Hematopoietic multipotent progenitor cell (in vitro differentiated cells): ENCODE results near the gene MTERF4. TPM values are rescaled to one million over a fixed set of nuclear protein-coding genes. Genes with fewer than 3 reads are reported as not detected.
A peak's percentile ranks its signal among the peaks of the same experiment; 100 is the strongest.

Experiments used
- DNase-seq, 3 donors: peaks; one replicate each; pipeline ENCODE4 v3.0.0-alpha.2; 2011 to 2015; ENCODE audit warnings: low read depth in 2 of 3, low spot score in 2 of 3
- total RNA-seq: library from RNA; depleted of rRNA; stranded (reverse); fragments of >200 nt; gene quantifications from one replicate; pipeline ENCODE4 v1.2.3, GENCODE V29; 2012

MTERF4 gene
- total RNA-seq, 1 donor = 32.0 TPM

- DNase-seq = no peak
Measured at GRCh38 chr2:241134711-241135110, 32.6 kb upstream of the MTERF4 start.

GRCh38 chr2:241133436-241133820 lies 31.3 kb upstream of the MTERF4 start:
- DNase-seq = no peak

DNA sequence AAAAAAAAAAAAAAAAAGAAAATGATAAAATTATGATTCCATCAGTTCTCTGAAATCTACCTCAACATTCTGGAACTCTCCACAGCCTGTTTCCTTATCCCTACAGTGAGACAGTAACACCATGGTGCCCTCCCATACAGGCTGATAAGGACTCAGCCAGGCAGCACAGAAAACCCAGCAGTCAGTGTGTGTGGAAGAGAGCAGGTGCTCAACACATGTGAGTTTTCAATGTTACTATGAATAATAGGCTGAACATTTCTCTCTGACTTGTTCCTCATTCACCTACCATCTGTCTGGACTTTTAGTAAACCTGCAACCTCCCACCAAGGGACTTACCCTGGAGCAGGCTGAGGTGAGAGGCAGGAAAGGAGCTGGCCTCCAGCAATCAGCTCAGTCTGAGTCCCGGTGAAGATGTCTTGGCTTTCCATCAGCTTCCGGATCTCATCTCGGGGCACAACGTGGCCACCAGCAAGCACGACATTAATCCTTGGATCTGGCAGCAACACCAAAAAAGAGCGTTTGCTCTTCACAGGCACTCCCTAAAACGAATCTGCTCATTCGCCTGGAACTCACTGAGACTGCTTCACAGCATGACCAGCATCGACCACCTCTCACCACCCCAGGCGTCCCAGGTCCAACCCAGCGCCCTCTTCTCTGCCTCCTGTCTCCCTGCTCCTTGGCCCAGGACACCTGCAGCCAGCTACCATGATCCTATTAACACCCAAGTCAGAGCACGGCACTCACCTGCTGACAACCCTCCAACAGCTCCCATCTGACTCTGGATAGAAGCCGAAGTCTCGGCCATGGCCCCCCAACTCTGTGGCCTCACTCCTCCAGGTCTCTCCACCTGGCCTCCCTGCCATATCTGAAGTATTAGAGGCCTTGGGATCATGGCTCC lies 30.7 kb upstream of the MTERF4 start:
- no peak for DNase-seq

DNA sequence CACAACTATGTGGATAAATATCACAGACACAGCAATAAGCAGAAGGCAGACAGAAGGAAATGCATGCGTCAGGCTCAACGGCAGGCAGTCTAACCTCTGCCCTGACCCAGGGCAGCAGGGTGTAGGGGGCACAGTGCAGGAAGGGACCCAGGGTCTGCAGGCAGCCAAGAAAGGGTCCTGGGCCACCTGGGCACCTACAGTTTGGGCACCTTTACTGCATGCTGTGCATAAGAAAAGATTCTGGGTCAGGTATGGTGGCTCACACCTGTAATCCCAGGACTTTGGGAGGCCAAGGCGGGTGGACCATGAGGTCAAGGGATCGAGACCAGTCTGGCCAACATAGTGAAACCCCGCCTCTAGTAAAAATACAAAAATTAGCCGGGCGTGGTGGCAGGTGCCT lies 29.4 kb upstream of the MTERF4 start:
- DNase-seq = no peak

DNA sequence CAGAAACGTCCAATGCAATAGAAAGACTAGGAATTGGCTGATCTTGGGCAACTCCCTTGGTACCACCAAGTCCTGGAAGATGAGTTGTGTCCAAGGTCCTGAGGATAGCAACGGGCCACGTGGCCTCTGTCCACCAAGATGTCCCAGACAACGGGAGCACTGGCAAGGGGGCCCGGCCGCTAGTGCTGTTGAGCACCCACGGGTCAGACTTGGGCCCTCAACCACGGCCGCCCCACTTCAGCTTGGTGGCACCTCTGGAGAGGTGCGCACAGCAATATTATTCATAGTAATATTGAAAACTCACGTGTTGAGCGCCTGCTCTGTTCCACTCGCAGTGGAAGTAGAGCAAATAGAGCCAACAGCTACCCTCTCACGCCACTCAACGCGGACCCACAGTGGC lies 28.2 kb upstream of the MTERF4 start:
- DNase-seq = no peak

DNA sequence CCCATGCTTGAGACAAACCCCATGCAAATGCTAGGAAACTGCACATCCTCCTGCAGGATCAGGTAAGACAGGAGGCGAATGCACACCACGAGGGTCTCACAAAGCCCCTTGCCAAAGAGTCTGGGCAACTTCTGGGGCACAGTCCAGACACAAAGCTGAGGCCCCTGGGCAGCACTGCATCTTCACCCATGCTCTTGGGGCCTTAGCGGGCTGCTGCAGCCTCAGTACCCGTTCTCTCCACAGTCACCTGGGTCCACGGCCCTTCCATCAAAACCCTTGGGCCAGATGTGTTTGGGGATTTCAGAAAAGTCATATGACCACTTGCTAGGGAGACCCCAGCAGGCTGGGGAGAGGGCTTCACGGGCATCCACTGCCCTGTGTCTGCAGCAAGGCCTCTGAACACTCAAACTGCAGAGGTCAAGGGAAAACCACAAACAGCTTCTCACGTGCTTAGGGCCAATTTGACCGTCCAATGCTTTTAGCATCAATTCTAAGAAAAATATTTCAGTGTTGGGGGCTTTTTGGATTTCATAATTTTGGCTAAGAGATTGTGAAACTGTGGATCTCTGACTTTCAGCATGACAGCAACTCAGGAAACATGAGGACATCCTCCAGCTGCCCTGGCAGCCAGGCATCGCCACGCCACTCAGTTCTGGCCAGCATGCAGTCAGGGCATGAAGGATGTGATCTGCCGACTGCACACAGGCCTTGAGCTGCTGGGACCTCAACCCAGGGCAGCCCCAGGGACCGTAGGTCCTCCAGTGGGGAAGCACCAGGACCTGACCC lies 27.2 kb upstream of the MTERF4 start:
- no peak for DNase-seq

- DNase-seq = no peak
Measured at GRCh38 chr2:241128266-241128665, 26.2 kb upstream of the MTERF4 start.

- no peak for DNase-seq
Measured at GRCh38 chr2:241126771-241127202, 24.7 kb upstream of the MTERF4 start.

DNA sequence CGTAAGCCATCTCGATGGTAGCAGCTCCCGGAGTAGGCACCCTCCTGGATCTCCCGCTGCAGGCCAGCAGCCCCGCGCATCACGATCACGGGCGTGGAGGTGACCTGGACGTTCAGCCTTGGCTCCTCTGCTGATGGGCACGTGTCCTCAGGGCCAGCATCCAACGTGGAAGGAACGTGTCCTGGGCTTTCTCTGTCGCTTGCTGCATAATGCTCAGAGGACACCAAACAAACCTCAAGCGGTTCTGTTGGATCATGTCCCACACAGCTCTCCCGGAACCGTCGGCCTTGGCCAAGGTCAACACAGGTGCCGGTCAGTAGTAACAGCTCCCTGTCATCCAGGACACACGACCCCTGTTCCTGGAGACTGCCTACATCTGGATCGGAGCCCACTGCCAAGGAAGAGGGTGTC lies 24.1 kb upstream of the MTERF4 start:
- no peak for DNase-seq

GRCh38 chr2:241125626-241126025 lies 23.5 kb upstream of the MTERF4 start:
- DNase-seq = no peak

- DNase-seq = no peak
Measured at GRCh38 chr2:241123816-241124536, 21.9 kb upstream of the MTERF4 start.

DNA sequence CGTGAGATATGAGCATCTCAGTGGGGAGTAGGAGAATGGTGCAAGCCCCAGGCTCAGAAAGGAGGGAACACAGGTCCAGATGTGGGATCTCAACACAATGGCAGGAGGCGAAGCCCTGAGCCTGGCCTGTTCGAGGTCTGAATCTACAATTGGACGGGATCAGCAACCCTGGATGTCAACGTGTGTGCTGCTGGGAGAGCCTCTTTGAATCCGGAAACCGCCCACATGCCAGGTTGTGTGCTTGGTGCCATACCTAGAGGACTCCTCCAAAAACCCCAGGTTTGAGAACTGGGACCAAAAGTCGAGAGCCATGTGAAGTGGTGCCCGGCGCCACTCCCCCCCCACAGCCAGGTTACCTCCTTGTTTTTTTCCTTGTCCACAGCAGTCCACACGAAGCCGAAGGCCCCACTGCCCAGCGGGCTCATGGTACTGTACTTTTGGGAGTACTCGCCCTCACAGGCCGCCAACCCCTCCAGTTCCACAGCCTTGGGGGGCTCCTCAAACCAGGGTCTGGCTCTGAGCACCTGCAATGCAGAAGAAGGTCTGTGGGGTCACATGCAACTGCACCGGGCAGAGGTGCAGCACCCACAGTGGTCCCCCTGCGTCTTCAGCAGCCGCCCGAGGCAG lies 20.4 kb upstream of the MTERF4 start:
- no peak for DNase-seq

DNA sequence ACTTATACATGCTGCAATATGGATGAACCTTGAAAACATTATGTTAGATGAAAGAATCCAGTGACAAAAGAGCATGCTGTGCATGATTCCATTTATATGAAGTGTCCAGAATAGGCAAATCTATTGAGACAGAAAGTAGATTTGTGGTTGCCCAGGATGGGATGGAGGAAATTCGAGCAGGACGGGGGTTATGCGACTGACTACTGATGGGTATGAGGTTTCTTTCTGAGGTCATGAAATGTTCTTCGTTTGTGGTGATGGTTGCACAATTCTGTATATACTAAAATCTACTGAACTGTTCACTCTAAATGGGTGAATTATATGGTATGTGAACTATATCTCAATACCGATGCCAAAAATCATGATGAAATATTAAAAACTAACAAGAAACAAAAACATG lies 18.9 kb upstream of the MTERF4 start:
- no peak for DNase-seq

- DNase-seq = peak in 1 of 3 donors; percentile 14
Measured at GRCh38 chr2:241120440-241120839, 18.4 kb upstream of the MTERF4 start.

DNA sequence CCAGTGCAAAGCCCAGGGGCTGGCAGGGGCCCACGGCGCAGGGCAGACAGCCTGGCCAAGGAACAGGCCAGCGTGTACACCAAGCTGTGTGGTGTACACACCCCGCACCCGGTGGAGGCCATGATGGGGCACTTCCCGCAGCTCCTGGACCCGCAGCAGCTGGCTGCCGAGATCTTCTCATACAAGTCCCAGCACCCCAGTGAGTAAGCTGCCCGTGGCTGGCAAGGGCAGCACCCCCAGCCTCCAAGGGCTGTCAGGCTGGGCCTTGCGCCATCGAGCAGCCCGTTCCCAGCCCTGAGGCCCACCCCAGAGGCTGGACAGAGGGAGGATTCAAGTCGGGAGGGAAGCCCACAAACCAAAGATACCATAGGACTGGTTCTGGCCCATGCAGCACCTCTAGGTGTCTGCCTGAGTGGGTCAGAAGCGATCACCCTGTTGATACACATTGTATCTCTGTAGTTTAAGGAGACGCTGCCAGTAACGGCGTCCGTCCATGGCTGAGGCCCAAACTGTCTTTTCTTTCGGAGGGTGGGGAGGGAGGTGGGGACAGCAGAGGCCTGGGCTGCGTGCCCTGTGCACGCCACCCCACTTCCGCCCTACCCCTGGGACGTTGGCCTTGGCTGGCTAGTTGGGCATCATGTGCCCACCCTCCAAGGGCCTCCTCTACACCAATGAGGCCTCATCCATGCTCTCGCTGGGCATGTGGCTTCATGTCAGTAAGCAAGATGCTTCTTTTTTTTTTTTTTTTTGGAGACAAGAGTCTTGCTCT lies 16.8 kb upstream of the MTERF4 start:
- no peak for DNase-seq

DNA sequence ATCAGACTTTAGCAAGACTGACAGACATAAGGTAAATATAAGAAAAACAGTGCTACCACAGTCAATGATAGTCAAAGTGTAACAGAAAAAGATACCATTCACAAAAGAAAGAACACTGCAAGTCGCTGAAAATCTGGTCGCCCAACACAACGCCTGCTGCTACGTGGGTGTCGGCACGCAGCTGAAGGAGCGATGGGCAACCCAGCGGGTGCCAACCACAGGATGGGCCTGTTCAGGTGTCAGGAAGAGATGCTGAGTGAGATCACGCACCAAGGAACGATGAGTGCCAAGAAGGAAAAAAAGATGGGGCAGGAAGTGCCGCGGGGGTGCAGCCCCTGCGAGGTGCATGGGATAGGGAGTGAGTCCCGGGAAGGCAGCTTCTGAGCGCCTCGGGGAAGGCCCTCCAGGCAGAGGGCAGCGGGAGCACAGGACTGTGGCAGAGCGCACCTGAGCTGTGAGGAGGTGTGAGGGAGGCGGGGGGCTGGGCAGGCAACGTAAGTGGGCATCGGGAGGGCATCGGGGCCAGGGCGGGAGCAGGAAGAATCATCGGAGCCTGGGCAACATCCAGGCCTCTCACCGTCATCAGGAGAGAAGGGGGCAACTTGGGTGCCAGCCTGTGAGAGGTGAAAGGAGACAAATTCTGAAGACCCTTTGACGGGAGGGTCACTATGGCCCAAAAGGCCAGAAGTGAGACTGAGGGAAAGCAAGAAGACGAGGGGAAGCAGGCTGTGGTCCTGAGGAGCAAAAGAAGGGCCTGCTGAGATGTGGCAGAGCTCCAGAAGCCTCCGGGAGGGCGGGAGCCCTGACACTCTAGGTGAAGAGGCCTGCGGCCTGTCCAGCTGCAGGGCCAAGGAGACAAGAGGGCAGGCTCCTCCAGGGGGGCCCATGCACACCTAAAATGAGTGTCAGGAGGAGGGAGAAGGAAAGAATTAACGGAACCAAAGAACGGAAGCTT lies 14.8 kb upstream of the MTERF4 start:
- DNase-seq = no peak

- no peak for DNase-seq
Measured at GRCh38 chr2:241115361-241115760, 13.3 kb upstream of the MTERF4 start.

- DNase-seq = no peak
Measured at GRCh38 chr2:241114836-241115235, 12.7 kb upstream of the MTERF4 start.

DNA sequence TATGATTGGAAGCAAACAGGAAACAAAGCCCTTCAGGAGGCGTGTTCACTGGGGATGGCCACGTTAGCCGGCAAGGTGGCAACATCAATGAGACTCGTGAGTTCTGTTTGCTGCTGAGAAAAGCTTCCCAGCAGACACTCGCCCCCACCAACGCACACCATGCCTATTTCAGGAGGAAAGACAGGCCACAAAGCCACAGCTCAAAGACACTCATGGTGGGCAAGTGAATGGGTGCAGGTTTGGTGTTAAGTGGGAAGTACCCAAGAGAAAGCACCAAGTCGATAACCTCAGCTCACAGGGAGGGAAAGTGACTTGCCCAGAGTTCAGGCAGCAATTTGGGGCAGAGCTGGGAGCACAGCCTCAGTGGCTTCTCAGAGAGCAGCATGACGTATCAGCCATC lies 10.5 kb upstream of the MTERF4 start:
- no peak for DNase-seq
